HepG2 (cell line): ENCODE measurements around the gene KIF26B. TPM values are rescaled to one million over a fixed set of nuclear protein-coding genes. Genes with fewer than 3 reads are reported as not detected.

Experiments used
- ARID4A ChIP-seq: sonication (generic); formaldehyde crosslinking; IDR thresholded peaks from 2 replicates; pipeline ENCODE4 v1.5.0; 2020; ENCODE audit warnings: mild to moderate bottlenecking, missing genetic modification reagents, borderline replicate concordance
- CEBPZ ChIP-seq: IDR thresholded peaks from 2 replicates; pipeline ENCODE4 v1.6.1; 2012; ENCODE audit warnings: low read length, improper control_type of control experiment
- E2F1 ChIP-seq: sonication (generic); formaldehyde crosslinking; IDR thresholded peaks from 2 replicates; pipeline ENCODE4 v1.5.0; 2020; ENCODE audit warnings: missing genetic modification reagents
- ETV5 ChIP-seq: IDR thresholded peaks from 2 replicates; pipeline ENCODE4 v1.6.1; 2018; ENCODE audit warnings: missing biosample characterization, missing genetic modification reagents, inconsistent platforms, borderline replicate concordance
- GATAD1 ChIP-seq: IDR thresholded peaks from 2 replicates; pipeline ENCODE4 v1.6.1; 2016; ENCODE audit warnings: missing genetic modification reagents, missing compliant biosample characterization
- MBD4 ChIP-seq: IDR thresholded peaks from 2 replicates; pipeline ENCODE4 v1.6.1; 2012; ENCODE audit warnings: low read length, inconsistent platforms, borderline replicate concordance
- NFIB ChIP-seq: sonication (generic); formaldehyde crosslinking; IDR thresholded peaks from 2 replicates; pipeline ENCODE4 v1.9.0; 2021; ENCODE audit warnings: missing genetic modification reagents, mild to moderate bottlenecking, borderline replicate concordance
- PBX2 ChIP-seq: IDR thresholded peaks from 2 replicates; pipeline ENCODE4 v1.6.1; 2016; ENCODE audit warnings: control low read depth
- RCOR2 ChIP-seq: IDR thresholded peaks from 2 replicates; pipeline ENCODE4 v1.6.1; 2016; ENCODE audit warnings: missing biosample characterization, missing genetic modification reagents
- SKIL ChIP-seq: sonication (generic); formaldehyde crosslinking; IDR thresholded peaks from 2 replicates; pipeline ENCODE4 v1.8.0; 2022; ENCODE audit warnings: missing genetic modification reagents, mild to moderate bottlenecking, moderate library complexity, borderline replicate concordance
- SRSF9 ChIP-seq: fragments of 200-400 bp; formaldehyde crosslinking; IDR thresholded peaks from 2 replicates; pipeline ENCODE4 v1.6.1; 2018; ENCODE audit warnings: borderline replicate concordance, mild to moderate bottlenecking, low read depth, low read length; ENCODE audit not compliant: insufficient read depth, poor library complexity, severe bottlenecking
- ZNF512B ChIP-seq: sonication (generic); formaldehyde crosslinking; IDR thresholded peaks from 2 replicates; pipeline ENCODE4 v1.5.1; 2020; ENCODE audit warnings: missing genetic modification reagents, mild to moderate bottlenecking, borderline replicate concordance
- polyA plus RNA-seq, 8 experiments: library from polyadenylated mRNA; depleted of rRNA in 3 of 8; stranded (reverse) in 7 of 8; unstranded in 1 of 8; fragments of >200 nt; fragmentation: Illumina TruSeq in 4 of 8; extraction: Trizol in 4 of 8; gene quantifications; 2 replicates each; pipeline versions ENCODE4 v1.2.1 to v1.2.3, GENCODE V29; 2011 to 2016; ENCODE audit warnings: low read depth in 4 of 8, missing spikeins in 1 of 8, mixed read lengths in 1 of 8; ENCODE audit not compliant: insufficient read depth in 1 of 8
- total RNA-seq, 5 experiments: library from RNA; depleted of rRNA; stranded (reverse); fragments of >200 nt; fragmentation: Illumina TruSeq; extraction: Trizol; gene quantifications; 2 replicates each; pipeline ENCODE4 v1.2.3, GENCODE V29; 2016; ENCODE audit warnings: low read depth in 1 of 5

Gene KIF26B
- total and polyA plus RNA-seq, 2 of the 13 experiments (the other 11 are each of a cell fraction or from before 2014, with no cell fraction given), result 0.08 to 0.09 TPM

GRCh38 chr1:245258271-245258920 is 103.6 kb downstream of the KIF26B start (continued):
- TF ChIP-seq ZNF512B (CRISPR knock-in tag) (no peak), NFIB (CRISPR knock-in tag) (no peak), SRSF9 (no peak), ARID4A (CRISPR knock-in tag) (peak; percentile 20; the same call in 1 of the 2 replicates), MBD4 (no peak), PBX2 (no peak), RCOR2 (CRISPR knock-in tag) (peak; percentile 71; the same call in 1 of the 2 replicates), ETV5 (CRISPR knock-in tag) (no peak), CEBPZ (no peak), E2F1 (CRISPR knock-in tag) (no peak), GATAD1 (no peak), SKIL (CRISPR knock-in tag) (0 out of 2 replicates have a peak, but pooled peaks have one; percentile 8)
